OCI-LY3 (cell line): Measurements from ENCODE around the gene TSPEAR.

Experiments used
- H2AFZ ChIP-seq: fragments of 200-600, 300-600 bp; shearing (Covaris generic); 2 replicates; pipeline ENCODE4 v1.6.0; 2014; ENCODE audit warnings: antibody characterized with exemption, low read depth, low read length
- H3K27ac ChIP-seq: fragments of 200-600, 300-600 bp; sonication (generic); 2 replicates; pipeline ENCODE4 v1.5.1; 2014; ENCODE audit warnings: mild to moderate bottlenecking, low read length, moderate library complexity, mixed read lengths
- H3K27me3 ChIP-seq: fragments of 200-600, 300-600 bp; sonication (generic); 2 replicates; pipeline ENCODE4 v1.6.1; 2014; ENCODE audit warnings: low read depth, low read length, mixed read lengths
- H3K36me3 ChIP-seq: fragments of 200-600, 300-600 bp; sonication (generic); replicated peaks from 2 replicates; pipeline ENCODE3; 2014; ENCODE audit warnings: low read depth, low read length, mixed read lengths
- H3K4me1 ChIP-seq: fragments of 300-600, 200-600 bp; sonication (generic); 2 replicates; pipeline ENCODE4 v1.6.1; 2014; ENCODE audit warnings: low read length, mixed read lengths
- H3K4me2 ChIP-seq: fragments of 200-600, 300-600 bp; sonication (generic); 2 replicates; pipeline ENCODE4 v1.6.1; 2014; ENCODE audit warnings: low read length, mixed read lengths
- H3K4me3 ChIP-seq: fragments of 300-600, 200-600 bp; sonication (generic); 2 replicates; pipeline ENCODE4 v1.5.1; 2014; ENCODE audit warnings: antibody characterized with exemption, mild to moderate bottlenecking, low read length, moderate library complexity
- H3K79me2 ChIP-seq: fragments of 300-600, 200-600 bp; shearing (Covaris generic); 2 replicates; pipeline ENCODE4 v1.6.1; 2014; ENCODE audit warnings: mild to moderate bottlenecking, low read length, mixed read lengths
- H3K9ac ChIP-seq: fragments of 300-600, 200-600 bp; shearing (Covaris generic); 2 replicates; pipeline ENCODE4 v1.6.0; 2014; ENCODE audit warnings: mild to moderate bottlenecking, low read length, moderate library complexity
- H3K9me3 ChIP-seq: fragments of 200-600, 300-600 bp; shearing (Covaris generic); 2 replicates; pipeline ENCODE4 v1.6.1; 2014; ENCODE audit warnings: low read length, mixed read lengths; ENCODE audit not compliant: insufficient read depth
- H4K20me1 ChIP-seq: fragments of 200-600, 300-600 bp; sonication (generic); 2 replicates; pipeline ENCODE4 v1.6.1; 2016; ENCODE audit warnings: low read length, mixed read lengths; ENCODE audit not compliant: insufficient read depth
- CTCF ChIP-seq: fragments of 200-600, 300-600 bp; sonication (generic); IDR thresholded peaks from 2 replicates; pipeline ENCODE4 v1.5.1; 2014; ENCODE audit warnings: antibody characterized with exemption, low read length, low read depth
- EZH2phosphoT487 ChIP-seq: fragments of 200-600 bp; shearing (Covaris generic); IDR thresholded peaks from 2 replicates; pipeline ENCODE4 v1.6.1; 2018; ENCODE audit warnings: antibody characterized with exemption, mixed run types, low read depth

Gene TSPEAR

GRCh38 chr21:44485254-44485793 lies 226.0 kb downstream of the TSPEAR start:
- H3K27me3 ChIP-seq, result no peaks in the 10 kb centered on the region
- no peaks in the 10 kb centered on the region for H4K20me1 ChIP-seq
- no peak overlapping the region for H2AFZ ChIP-seq
- H3K27ac ChIP-seq, result no peak overlapping the region
- no peaks in the 10 kb centered on the region for H3K36me3 ChIP-seq
- H3K4me2 ChIP-seq, result no peak overlapping the region
- no peaks in the 10 kb centered on the region for H3K79me2 ChIP-seq
- TF ChIP-seq CTCF, result no peak
- no peak for TF ChIP-seq EZH2phosphoT487
- no peak overlapping the region for H3K9ac ChIP-seq
- H3K4me3 ChIP-seq, result no peak overlapping the region
- H3K4me1 ChIP-seq, result no peaks in the 10 kb centered on the region
- H3K9me3 ChIP-seq, result no peaks in the 10 kb centered on the region

DNA sequence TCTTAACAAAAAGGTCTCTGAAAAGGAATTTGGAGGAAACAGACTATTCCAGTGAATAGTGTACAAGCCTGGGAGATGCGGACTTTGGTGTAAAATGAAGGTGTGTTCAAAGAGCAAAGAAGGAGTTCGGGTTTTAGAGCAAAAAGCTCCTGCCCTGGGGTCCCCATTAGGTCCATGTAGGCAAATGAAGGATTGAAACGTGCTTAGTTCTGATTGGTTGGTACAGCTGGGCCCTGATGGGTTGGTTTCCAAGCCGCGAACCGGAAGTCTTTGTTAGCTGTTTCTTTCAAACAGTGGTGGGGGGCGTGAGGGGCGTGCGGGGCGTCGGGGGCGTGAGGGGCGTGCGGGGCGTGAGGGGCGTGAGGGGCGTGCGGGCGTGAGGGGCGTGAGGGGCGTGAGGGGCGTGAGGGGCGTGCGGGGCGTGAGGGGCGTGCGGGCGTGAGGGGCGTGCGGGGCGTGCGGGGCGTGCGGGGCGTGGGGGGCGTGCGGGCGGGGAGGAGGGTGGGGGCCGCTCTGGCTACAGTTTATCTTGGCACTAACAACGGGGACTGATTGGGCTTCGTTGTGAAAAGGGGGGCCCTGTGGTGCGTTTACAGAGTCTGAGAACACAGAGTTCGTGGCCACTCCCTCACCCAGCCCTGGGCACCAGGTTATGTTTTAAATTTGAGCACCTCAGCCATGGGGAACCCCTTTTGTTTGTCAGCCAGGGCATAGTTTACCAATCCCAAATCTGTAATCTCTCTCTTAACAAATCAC lies 226.7 kb downstream of the TSPEAR start:
- TF ChIP-seq EZH2phosphoT487, result no peak
- no peak for TF ChIP-seq CTCF
- no peaks in the 10 kb centered on the region for H4K20me1 ChIP-seq
- H3K36me3 ChIP-seq, result no peaks in the 10 kb centered on the region
- H3K79me2 ChIP-seq, result no peaks in the 10 kb centered on the region
- H3K4me1 ChIP-seq, result no peaks in the 10 kb centered on the region
- no peak overlapping the region for H3K27ac ChIP-seq
- H2AFZ ChIP-seq, result no peak overlapping the region
- no peak overlapping the region for H3K9ac ChIP-seq
- no peaks in the 10 kb centered on the region for H3K9me3 ChIP-seq
- no peak overlapping the region for H3K4me3 ChIP-seq
- no peak overlapping the region for H3K4me2 ChIP-seq
- H3K27me3 ChIP-seq, result no peaks in the 10 kb centered on the region

GRCh38 chr21:44483288-44484237 lies 227.8 kb downstream of the TSPEAR start:
- H3K9me3 ChIP-seq, result no peaks in the 10 kb centered on the region
- no peaks in the 10 kb centered on the region for H3K4me1 ChIP-seq
- no peak overlapping the region for H2AFZ ChIP-seq
- no peaks in the 10 kb centered on the region for H3K27me3 ChIP-seq
- no peak for TF ChIP-seq CTCF
- TF ChIP-seq EZH2phosphoT487, result no peak
- H3K79me2 ChIP-seq, result no peaks in the 10 kb centered on the region
- no peaks in the 10 kb centered on the region for H3K36me3 ChIP-seq
- no peaks in the 10 kb centered on the region for H4K20me1 ChIP-seq
- H3K4me3 ChIP-seq, result no peak overlapping the region
- H3K4me2 ChIP-seq, result no peak overlapping the region
- no peak overlapping the region for H3K27ac ChIP-seq
- no peak overlapping the region for H3K9ac ChIP-seq
